Left lung (tissue), 10 donors: Measurements from ENCODE around the gene CSH1. TPM values are rescaled to one million over a fixed set of nuclear protein-coding genes. Genes with fewer than 3 reads are reported as not detected.
A peak's percentile ranks its signal among the peaks of the same experiment; 100 is the strongest.
"Not testable (repeated sequence)": the region's sequence is repeated elsewhere in the genome, so short reads cannot be mapped to it uniquely, and the experiment has no call there.

Experiments used
- ATAC-seq: fragments of 200-7000 bp; cut with Tn5 transposase; one replicate; pipeline ENCODE4 v1.9.1; 2020; ENCODE audit warnings: moderate library complexity
- DNase-seq, 4 donors: peaks; one replicate each; pipeline ENCODE4 v3.0.0-alpha.2; 2013 to 2020
- H3K27ac ChIP-seq, 2 donors: fragments of 200-600 bp; sonication (generic) in 1 of 2; one replicate each; pipeline versions ENCODE4 v1.5.0 to v1.8.0; 2020 to 2021
- H3K27me3 ChIP-seq, 2 donors: fragments of 200-600 bp; sonication (generic) in 1 of 2; one replicate each; pipeline versions ENCODE4 v1.5.0 to v1.8.0; 2020 to 2021
- H3K36me3 ChIP-seq, 2 donors: fragments of 200-600 bp; sonication (generic) in 1 of 2; one replicate each; pipeline versions ENCODE4 v1.5.0 to v1.8.0; 2020 to 2021
- H3K4me1 ChIP-seq, 2 donors: fragments of 200-600 bp; one replicate each; pipeline ENCODE4 v1.8.0; 2021
- H3K4me3 ChIP-seq, 2 donors: fragments of 200-600 bp; sonication (generic) in 1 of 2; one replicate each; pipeline versions ENCODE4 v1.5.0 to v1.8.0; 2020 to 2021; ENCODE audit warnings: mild to moderate bottlenecking in 1 of 2
- H3K9me3 ChIP-seq, 2 donors: fragments of 200-600 bp; sonication (generic) in 1 of 2; one replicate each; pipeline versions ENCODE4 v1.5.0 to v1.8.0; 2020 to 2021
- CTCF ChIP-seq, 2 donors: fragments of 200-600 bp; sonication (generic) in 1 of 2; IDR thresholded peaks; one replicate each; pipeline versions ENCODE4 v1.5.0 to v1.8.0; 2021; ENCODE audit warnings: antibody characterized with exemption in 2 of 2
- intact Hi-C, 2 donors: fragments of 100-400 bp; cut with DNase I; formaldehyde crosslinking; loops; one replicate each; pipeline versions ENCODE4 v1.11.2 to v1.14.2; 2022
- polyA plus RNA-seq, 6 donors: library from polyadenylated mRNA; unstranded; fragments of 120-200 nt; gene quantifications; one replicate each; pipeline ENCODE4 v1.2.1, GENCODE V29; 2013; ENCODE audit not compliant: insufficient read length in 6 of 6
- total RNA-seq, 2 donors: library from RNA; stranded (reverse); fragmentation: NEBNext Ultra II Directional; extraction: Animal tissue kit (Norgen Biotek cat#: 25700); gene quantifications; one replicate each; pipeline ENCODE4 v1.2.1, GENCODE V29; 2021
- donor health status: DM: no; HTN: yes; CAD: no.
- donor health status: DM: no; HTN: no; CAD: no.

The CSH1 gene
- total and polyA plus RNA-seq, 8 donors, result 0.26 to 21.3 (median 0.46) TPM; not detected in 3

GRCh38 chr17:63871646-63872365, 24.6 kb downstream of the CSH1 start:
- ATAC-seq, H3K4me3 ChIP-seq, intact Hi-C loops, H3K27ac ChIP-seq, H3K4me1 ChIP-seq, H3K36me3 ChIP-seq, H3K9me3 ChIP-seq, H3K27me3 ChIP-seq, DNase-seq: not testable (repeated sequence)

- H3K27me3 ChIP-seq, intact Hi-C loops, DNase-seq, H3K36me3 ChIP-seq, H3K9me3 ChIP-seq, H3K27ac ChIP-seq, H3K4me1 ChIP-seq, H3K4me3 ChIP-seq, ATAC-seq: not testable (repeated sequence)
Measured at GRCh38 chr17:63870292-63870665, 26.1 kb downstream of the CSH1 start.

- H3K9me3 ChIP-seq, H3K4me1 ChIP-seq, intact Hi-C loops, H3K27me3 ChIP-seq, H3K4me3 ChIP-seq, H3K36me3 ChIP-seq, DNase-seq, H3K27ac ChIP-seq: not testable (repeated sequence)
- ATAC-seq, result peak; percentile 57
Measured at GRCh38 chr17:63869491-63870291, 26.7 kb downstream of the CSH1 start.

- H3K27me3 ChIP-seq, H3K4me1 ChIP-seq, H3K4me3 ChIP-seq, H3K9me3 ChIP-seq, H3K36me3 ChIP-seq, intact Hi-C loops, H3K27ac ChIP-seq, DNase-seq: not testable (repeated sequence)
- peak; percentile 31 for ATAC-seq
Measured at GRCh38 chr17:63866625-63867024, 29.7 kb downstream of the CSH1 start.

GRCh38 chr17:63859257-63859656, 37.1 kb downstream of the CSH1 start:
- intact Hi-C loops, result no loop called here
- ATAC-seq (no peak), DNase-seq (no peak)
- Histone ChIP-seq H3K27ac (no peak overlapping the region), H3K36me3 (no peaks in the 10 kb centered on the region), H3K4me3 (no peak overlapping the region), H3K27me3 (no peaks in the 10 kb centered on the region), H3K9me3 (no peaks in the 10 kb centered on the region), H3K4me1 (no peaks in the 10 kb centered on the region)
- TF ChIP-seq CTCF (IDR thresholded peaks at IDR 0.05), result no peak

GRCh38 chr17:63856425-63856824, 39.9 kb downstream of the CSH1 start:
- H3K4me3 ChIP-seq, intact Hi-C loops, H3K27me3 ChIP-seq, H3K4me1 ChIP-seq, H3K27ac ChIP-seq, H3K36me3 ChIP-seq, DNase-seq, ATAC-seq, H3K9me3 ChIP-seq: not testable (repeated sequence)

GRCh38 chr17:63855185-63855584, 41.2 kb downstream of the CSH1 start:
- H3K27me3 ChIP-seq, result no peaks in the 10 kb centered on the region
- DNase-seq, result no peak
- H3K36me3 ChIP-seq, result no peaks in the 10 kb centered on the region
- intact Hi-C loops, result no loop called here
- H3K4me1 ChIP-seq, result no peaks in the 10 kb centered on the region
- no peak overlapping the region for H3K27ac ChIP-seq
- no peak for ATAC-seq
- no peaks in the 10 kb centered on the region for H3K9me3 ChIP-seq
- H3K4me3 ChIP-seq, result no peak overlapping the region
- TF ChIP-seq CTCF (IDR thresholded peaks at IDR 0.05), result no peak
